HG03354 (cell line): ENCODE measurements around the gene REEP3.
"Not testable (repeated sequence)": the region's sequence is repeated elsewhere in the genome, so short reads cannot be mapped to it uniquely, and the experiment has no call there.

ENCODE experiments used
- ATAC-seq: cut with Tn5 transposase; IDR thresholded peaks from one replicate; pipeline ENCODE4 v1.9.1; 2021; ENCODE audit warnings: mild to moderate bottlenecking; ENCODE audit not compliant: unreplicated experiment, poor library complexity, severe bottlenecking

REEP3 gene, protein sequence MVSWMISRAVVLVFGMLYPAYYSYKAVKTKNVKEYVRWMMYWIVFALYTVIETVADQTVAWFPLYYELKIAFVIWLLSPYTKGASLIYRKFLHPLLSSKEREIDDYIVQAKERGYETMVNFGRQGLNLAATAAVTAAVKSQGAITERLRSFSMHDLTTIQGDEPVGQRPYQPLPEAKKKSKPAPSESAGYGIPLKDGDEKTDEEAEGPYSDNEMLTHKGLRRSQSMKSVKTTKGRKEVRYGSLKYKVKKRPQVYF

DNA sequence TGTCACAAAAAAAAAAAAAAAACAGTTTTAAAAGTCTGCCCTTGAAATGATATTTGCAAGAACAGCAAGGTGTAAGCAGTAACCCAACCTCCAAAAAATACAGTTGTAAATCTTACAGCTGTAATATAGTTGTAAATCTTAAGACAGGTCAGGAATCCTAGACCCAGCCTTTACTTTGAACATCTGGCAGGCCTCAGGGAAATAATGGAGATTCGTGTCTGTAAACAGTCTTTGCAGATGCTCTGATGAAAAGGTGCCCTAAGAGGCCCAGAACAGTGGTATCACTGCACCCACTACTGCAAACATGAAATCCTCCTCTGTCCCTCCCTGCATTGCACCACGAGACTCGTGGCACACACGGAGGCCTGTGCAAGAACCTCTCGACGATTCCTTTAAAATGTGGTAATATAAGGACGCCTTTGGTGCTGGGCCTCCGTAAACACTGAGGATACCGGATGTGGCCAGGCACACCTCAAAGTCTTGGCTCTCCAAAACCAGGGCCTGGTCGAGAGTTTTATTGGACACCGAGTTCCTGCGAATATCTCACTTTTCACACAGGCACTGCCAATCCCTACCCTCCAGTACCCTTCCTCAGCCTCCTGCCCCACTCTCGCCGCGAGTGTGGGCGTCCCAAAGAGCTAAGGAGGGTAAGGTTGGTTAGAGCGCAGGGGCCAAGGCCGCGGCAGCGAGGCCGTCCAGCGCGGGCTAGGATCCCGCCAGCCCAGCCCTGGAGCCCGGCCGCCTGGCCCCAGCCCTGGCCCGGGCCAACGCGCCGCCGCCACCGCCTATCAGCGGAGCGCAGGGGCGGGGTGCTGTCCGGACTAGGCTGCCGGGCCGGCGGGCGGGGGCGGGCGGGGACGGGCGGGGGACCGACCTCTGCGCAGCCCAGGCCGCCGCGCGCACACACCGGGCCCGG is at the start of gene REEP3:
Gene REEP3 (plus strand): TSS at position 902 of the 916 bp plus-strand sequence. CDS start 145 bp downstream, outside the sequence.
- peak; percentile 75 for ATAC-seq

- ATAC-seq: no peak
These were observed 46.7 kb upstream of the REEP3 start for GRCh38 chr10:63474488-63474887.

GRCh38 chr10:63477927-63478326 is 43.3 kb upstream of the REEP3 start:
- ATAC-seq: no peak

DNA sequence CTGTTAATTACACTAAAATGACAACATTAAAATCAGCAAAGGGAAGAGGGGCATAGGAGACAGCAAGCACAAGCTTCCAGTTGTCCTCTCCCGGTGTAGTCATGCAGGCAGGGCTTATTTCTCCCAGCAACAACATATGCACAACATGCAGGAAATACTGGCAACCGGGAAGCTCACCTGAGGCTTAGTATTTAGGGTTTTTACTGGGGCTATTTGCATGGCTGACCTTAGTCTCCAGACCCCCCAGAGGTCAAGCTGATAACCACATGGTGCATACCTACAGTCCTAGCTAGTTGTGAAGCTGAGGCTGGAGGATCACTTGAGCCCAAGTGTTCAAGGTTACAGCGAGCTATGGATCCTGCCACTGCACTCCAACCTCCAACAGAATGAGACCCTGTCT is 42.6 kb upstream of the REEP3 start:
- no peak for ATAC-seq

DNA sequence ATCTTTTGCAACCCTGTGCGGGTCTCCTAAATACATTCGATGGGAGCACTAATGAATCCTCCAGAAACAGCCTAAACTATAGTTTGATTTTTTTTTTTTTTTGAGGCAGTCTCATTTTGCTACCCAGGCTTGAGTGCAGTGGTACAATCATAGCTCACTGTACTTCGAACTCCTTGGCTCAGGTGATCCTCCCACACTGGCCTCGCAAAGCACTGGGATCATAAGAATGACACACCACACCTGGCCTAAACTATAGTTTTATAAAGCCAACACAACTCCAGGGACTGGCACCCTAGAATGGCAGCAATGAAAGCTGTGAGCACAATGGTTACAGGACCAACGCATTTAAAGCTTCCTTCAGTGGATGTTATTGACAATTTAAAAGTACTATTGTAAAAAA is 41.0 kb upstream of the REEP3 start:
- ATAC-seq: no peak

- ATAC-seq: no peak
These were observed 39.3 kb upstream of the REEP3 start for GRCh38 chr10:63481815-63482421.

DNA sequence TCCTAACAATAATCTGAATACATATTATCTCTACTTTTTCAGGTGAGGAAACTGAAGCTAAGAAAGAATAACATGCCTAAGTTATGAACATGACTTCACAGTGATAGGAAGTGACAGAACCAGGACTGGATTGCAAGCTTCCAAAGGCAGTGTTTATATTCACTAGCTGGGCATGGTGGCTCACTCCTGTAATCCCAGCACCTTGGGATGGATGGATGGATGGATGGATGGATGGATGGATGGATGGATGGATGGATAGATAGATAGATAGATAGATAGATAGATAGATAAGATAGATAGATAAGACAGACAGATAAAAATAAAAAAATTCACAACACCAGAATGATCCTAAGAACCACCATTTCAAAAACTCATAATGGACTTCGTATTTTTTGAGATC is 37.2 kb upstream of the REEP3 start:
- no peak for ATAC-seq

DNA sequence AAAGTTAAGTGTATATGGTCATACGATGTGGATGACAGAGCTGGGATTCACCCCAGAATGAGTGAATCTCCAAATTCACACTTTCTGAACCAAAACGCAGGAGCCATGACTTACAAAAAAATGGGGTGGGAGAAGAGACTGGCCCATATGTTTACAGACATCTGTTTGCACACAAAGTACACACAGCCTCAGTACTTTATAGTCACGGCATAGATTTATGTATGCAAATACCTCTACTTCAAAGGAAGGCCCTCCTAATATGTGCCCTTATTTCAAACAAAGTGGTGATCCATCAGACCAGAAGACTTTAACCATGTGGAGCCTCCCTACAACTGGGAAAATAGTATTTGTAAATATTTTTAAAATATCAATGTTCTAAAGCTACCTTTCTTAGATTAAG is 33.2 kb upstream of the REEP3 start:
- ATAC-seq: no peak

DNA sequence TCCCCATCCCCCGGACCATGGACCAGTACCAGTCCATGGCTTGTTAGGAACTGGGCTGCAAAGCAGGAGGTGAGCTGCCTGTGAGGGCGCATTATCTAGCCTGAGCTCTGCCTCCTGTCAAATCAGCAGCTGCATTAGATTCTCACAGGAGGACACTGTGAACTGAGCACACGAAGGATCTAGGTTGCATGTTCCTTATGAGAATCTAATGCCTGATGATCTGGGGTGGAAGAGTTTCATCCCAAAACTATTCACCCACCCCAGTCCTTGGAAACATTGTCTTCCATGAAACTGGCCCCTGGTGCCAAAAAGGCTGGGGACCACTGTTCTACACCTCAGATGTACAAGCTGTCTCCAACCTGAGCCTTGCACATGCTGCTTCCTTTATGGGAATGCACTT is 31.4 kb upstream of the REEP3 start:
- no peak for ATAC-seq

DNA sequence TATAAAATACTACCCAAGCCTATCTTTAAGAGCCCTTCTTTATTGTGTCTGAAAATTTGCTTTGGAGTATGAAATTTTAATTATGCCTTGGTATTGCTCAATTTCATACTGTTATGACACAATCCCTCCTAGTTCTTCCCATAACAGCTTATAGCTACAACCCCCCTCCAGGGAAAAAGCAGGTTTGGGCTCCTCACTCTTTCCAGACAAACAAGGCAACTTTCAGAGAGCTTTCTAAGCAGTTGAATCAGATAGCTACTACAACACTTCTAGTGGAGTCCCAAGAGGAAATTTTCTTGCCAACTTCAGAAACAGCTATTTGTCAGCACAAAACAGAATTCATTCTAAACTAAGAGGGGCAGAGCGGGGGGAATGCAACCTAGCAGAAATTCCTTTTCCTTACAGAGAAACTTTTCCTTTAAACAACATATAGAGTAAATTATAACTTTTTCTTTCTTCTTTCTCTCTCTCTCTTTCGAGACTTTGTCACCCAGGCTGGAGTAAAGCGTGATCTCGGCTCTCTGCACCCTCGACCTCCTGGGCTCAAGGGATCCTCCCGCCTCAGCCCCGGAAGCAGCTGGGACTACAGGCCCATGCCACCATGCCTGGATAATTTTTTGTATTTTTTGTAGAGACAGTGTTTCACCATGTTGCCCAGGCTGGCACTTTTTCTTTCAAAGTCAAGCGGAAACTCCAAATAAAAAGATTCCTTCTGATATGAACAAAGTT is 29.4 kb upstream of the REEP3 start:
- ATAC-seq: no peak

DNA sequence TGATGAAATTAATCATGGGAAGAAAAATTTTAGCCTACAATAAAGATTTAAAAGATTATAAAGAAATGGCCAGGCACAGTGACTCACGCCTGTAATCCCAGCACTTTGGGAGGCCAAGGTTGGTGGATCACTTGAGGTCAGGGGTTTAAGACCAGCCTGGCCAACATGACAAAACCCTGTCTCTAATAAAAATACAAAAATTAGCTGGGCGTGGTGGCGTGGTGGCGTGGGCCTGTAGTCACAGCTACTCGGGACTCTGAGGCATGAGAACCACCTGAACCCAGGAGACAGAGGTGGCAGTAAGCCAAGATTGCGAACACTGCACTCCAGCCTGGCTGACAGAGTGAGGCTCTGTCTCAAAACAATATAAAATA is 28.9 kb upstream of the REEP3 start:
- not testable (repeated sequence) for ATAC-seq

DNA sequence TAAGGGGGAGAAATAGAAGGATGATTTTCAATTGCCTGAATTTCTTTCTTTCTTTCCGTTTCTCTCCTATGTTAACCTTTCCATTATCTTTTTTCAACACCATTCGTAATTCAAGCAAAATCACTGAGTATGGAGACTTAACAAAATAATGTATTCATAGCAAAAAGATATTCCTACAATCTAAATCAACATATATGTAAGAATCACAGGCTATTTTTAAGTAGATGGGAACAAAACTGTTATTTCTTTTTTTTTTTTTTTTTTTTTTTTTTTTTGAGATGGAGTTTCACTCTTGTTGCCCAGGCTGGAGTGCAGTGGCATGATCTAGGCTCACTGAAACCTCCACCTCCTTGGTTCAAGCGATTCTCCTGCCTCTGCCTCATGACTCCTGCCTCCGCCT is 28.2 kb upstream of the REEP3 start:
- no peak for ATAC-seq

DNA sequence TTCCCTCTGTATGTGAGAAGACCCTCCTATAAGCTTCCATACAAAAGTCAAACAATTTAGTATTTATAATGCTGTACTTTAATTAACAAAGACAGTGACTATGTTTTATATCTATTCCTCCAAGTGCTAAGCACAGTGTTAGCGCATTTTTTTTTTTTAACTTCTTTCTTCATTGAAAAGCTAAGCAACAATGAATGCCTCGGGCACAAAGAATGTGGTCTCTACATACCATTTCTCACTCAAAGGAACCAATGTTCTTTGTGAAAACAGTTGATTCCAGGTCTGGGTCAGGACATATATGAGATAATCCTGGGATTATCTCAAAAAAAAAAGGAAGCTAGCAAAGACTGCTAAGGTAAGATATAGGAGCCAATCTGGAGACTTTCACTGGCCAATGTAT is 26.2 kb upstream of the REEP3 start:
- ATAC-seq: no peak

DNA sequence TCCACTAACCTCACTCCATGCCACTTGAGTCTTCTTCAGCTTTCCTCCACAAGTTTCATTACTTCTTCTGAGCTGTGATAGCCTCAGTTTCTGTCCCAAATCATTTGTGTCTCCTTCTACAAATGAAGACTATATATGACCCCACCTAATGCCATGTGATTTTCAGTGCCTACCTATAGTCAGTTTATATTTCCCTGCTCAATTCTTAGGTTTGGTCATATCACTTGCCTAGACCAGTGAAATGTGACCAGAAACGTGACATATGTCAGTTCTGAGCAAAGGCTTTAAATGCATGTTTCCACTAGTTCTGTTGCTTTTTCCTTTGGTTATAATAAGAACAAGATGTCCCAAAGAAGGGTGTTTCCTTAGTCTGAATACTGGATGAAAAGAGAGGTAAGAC is 24.6 kb upstream of the REEP3 start:
- no peak for ATAC-seq

GRCh38 chr10:63497321-63497720 is 23.9 kb upstream of the REEP3 start:
- ATAC-seq: no peak

DNA sequence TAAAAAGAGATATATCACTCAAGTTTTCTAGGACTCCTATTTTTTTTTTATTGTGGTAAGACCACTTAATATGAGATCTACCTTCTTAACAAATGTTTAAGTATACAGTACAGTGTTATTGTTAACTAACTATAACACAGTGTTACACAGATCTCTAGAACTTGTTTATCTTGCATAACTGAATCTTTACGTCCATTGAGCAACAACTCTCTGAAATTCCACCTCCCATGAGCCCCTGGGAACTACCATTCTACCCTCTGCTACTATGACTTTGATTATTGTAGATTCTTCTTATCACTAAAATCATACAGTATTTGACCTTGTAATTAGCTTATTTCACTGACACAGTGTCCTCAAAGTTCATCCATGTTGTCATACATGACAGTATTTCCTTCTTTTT is 22.5 kb upstream of the REEP3 start:
- ATAC-seq: no peak

DNA sequence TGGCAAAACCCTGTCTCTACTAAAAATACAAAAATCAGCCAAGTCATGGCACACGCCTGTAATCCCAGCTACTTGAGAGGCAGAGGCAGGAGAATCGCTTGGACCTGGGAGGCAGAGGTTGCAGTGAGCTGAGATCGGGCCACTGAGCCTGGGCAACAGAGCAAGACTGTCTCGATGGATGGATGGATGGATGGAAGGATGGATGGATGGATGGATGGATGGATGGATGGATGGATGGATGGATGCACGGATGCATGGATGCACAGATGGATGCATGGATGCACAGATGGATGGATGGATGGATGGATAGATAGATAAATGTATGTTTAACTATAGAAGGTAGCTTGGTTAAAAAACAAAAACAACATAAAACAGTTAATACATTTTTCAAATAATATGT is 20.6 kb upstream of the REEP3 start:
- ATAC-seq: not testable (repeated sequence)

DNA sequence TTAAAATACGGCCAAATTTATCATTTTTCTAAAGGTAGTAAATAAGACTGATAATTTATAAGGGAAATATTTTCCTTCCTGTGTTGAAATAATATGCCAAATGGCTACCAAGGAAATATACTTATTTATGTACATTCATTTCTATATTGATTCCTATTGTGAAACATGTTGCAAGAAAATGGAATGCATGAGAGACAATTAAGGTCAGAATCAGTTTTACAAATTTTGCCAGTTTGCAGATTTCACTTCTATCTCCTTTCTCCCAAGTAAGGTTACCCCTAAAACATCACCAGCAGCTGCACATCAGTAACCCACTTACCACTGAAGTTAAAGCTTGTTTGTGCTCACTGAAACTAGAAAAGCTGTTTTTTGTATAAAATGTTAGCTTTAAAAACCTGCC is 19.2 kb upstream of the REEP3 start:
- ATAC-seq: no peak

DNA sequence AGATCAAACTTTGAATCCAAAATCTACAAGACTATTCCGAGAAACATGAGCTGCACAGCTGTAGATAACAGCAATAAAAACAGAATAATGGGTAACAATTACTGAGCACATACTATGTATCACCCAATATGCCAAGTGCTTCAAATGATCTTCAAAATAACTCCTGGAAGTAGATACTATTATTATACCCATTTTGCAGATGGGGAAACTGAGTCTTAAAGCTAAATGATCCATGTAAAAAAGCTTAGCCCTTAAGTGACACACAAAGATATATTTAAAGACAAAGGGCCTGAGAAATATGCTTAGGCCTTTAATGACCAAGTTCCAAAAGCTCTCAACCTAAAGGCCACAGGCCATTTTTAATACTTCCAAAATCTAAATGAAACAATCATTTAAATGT is 18.4 kb upstream of the REEP3 start:
- no peak for ATAC-seq

DNA sequence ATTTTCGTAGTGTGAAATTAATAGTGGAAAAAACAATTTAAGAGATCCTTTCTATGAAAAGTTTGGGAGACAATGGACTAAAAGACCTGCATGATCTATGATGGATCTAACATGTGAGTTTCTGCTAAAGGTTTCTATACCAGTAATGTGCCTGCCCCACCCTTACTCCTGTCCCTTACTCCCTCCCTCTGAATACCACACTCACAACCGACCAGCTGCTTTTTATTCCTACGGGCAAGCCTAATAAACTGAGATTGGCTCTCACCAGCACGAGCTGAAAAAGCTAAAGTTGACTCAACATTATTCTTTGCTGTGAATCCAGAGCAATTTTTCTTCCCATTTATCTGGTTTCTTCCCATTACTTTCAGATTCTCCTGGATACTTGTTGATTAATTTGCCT is 17.8 kb upstream of the REEP3 start:
- ATAC-seq: no peak
